GM21528 (cell line): ENCODE measurements around the gene GSK3A.
A peak's percentile ranks its signal among the peaks of the same experiment; 100 is the strongest.

ENCODE experiments used
- ATAC-seq: cut with Tn5 transposase; IDR thresholded peaks from one replicate; pipeline ENCODE4 v1.9.1; 2021; ENCODE audit warnings: mild to moderate bottlenecking, moderate library complexity; ENCODE audit not compliant: unreplicated experiment, low FRiP score

GSK3A gene

DNA sequence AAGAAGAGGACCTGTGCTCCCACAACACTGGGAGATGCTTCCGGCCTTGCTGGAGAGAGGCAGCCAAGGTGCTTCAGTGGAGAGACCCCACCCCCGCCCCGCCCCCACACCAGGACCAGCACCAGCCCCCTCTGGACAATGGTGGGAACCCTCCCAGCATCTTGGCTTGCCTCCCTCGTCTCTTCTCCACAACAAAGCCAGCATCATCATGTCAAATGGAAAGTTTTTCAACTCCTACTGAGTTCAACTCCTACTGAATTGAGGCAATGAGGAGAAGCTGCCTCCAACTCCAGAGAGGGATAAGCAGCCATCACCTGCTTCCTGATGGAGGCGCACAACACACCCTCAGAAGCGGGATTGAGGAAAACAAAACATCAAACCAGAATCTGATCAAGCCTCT, 37.7 kb downstream of the GSK3A start:
- ATAC-seq, result no peak

- no peak for ATAC-seq
These were observed 38.7 kb downstream of the GSK3A start for GRCh38 chr19:42203700-42204099.

DNA sequence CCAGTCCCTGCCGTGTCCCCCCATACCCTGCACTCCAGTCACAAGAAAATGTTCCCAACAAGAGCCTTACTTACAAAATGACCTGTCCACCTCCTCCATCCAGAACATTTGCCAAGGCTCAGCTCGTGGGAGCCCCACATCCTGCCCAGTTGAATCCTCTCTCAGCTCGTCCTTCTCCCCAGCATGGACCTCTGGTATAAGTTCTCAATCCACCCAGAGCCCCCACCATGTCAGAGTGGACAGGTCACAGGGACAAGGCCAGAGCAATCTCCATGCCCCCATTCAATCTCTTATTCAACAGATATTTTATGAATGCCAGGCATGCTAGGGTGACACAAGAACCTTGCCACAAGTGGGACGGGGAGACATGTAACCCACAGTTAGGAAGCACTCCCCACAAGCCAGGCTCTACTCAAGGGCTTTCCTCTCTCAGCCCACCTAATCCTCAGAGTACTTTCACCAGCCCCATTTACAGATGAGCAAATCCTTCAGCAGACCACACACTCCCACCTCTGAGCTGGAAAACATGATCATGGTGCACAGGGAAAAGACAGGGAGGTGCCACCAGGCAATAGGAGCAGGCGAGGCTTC, 40.0 kb downstream of the GSK3A start:
- no peak for ATAC-seq

DNA sequence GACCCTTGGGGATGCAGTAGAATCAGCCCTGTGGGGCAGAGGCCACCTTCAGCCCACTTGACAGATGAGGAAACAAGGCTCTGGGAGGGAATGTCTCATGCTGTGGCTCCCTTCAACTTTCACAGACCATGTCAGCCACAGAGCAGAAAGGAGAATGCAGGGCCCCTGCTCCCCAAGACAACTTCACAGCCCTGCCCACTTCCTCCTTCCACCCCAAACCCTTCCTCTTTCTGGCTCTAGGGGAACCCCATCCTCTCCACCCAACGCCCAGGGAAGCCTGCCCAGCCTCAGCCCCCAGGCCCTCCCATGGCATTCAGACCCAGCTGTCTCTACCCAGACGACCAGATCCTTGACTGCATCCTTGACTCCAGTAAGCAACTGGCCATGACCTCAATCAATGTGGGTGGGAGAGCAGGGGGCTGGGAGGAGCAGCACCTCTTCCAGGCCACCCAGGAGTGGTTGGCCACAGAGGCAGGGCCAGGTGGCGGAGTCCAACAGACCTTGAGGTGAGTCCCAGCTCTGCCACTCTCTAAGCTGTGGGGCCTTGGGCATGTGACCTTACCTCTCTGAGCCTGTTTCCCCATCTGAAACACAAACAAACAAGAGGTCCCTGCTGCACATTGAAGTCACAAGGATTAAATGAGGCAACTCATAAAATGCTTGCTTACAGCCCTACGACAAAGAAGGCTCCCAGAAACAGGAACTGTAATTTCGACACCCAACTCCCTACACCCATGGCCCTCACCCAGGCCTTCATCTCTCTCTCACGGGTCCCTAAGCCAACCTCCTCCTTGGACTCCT, 40.7 kb downstream of the GSK3A start:
- no peak for ATAC-seq

GRCh38 chr19:42200116-42200715, 42.2 kb downstream of the GSK3A start:
- no peak for ATAC-seq

GRCh38 chr19:42199440-42200115, 42.8 kb downstream of the GSK3A start:
- peak; percentile 45 for ATAC-seq

DNA sequence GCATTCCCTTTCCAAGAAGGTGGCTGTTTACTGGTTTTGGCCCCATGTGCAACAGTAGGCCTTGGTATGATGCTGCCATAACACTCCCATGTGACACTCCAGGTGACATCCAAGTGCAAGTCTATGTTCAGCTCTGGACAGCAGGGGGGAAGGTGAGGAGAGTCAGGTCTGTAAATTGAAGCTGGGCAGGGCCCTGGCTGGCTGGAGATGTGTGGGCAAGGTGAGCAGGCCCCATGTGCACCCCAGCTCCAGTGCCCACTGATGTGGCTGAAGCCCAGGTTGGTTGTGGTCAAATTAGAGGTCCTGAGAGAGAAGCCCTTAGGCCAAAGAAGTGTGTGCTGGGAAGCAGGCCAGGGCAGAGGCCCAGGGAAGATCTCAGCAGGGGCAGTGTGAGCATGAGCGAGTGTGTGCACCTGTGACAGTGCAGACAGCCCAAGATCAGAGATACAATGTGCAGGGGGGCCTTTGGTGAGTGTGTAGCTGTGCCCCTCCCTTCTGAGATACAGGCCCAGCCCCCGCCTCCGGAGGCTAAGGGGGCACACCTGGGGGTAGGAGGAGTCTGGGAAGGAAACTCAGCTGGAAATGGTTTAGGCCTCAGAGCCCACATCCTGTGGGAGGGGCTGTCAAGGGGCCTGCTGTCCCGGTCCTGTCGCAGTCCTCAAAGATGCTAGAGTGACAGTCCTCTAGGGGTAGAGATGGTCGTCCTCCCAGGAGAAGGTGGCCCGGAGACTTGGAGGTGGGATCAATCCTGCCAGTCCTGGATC, 43.5 kb downstream of the GSK3A start:
- peak; percentile 37 for ATAC-seq

- ATAC-seq, result no peak
These were observed 45.0 kb downstream of the GSK3A start for GRCh38 chr19:42197375-42197817.

- ATAC-seq, result no peak
These were observed 46.1 kb downstream of the GSK3A start for GRCh38 chr19:42196011-42197001.

DNA sequence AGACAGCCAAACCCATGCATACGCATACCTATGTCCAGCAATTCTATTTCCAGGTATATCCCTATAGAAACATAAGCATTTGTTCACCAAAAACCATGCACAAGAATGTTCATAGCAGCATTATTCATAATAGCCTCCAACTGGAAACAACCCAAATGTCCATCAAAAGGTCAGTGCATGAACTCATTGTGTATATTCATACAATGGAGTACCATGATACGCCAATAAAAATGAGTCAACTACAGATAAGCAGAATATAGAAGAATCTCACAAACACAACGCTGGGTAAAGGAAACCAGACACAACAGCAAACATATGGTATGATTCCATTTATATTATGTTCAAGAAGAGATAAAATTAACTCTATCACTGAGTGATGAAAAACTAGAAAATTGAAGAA, 48.7 kb downstream of the GSK3A start:
- no peak for ATAC-seq

- ATAC-seq, result no peak
These were observed 49.1 kb downstream of the GSK3A start for GRCh38 chr19:42193294-42193693.

GRCh38 chr19:42191855-42192254, 50.5 kb downstream of the GSK3A start:
- ATAC-seq, result no peak

GRCh38 chr19:42191330-42191729, 51.1 kb downstream of the GSK3A start:
- no peak for ATAC-seq

GRCh38 chr19:42189133-42189532, 53.3 kb downstream of the GSK3A start:
- ATAC-seq, result no peak

- no peak for ATAC-seq
These were observed 53.7 kb downstream of the GSK3A start for GRCh38 chr19:42188665-42189064.

DNA sequence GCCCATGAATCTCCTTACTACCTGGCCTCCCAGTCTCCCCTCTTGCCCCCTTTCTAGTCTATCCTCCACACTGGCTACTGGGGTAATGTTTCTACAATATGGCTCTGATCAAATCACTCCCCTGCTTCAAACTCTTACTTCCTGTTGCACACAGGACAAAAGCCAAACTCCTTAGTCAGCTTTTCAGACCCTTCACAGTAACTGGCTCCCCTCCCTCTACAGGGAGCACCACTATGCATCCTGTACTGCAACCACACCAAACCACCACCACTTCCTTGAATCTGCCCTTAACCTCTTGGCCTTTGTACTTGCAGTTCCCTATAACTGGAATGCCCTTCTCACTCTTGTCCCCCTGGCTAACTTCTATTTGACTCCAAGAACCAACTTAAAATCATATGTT, 57.1 kb downstream of the GSK3A start:
- ATAC-seq, result no peak

DNA sequence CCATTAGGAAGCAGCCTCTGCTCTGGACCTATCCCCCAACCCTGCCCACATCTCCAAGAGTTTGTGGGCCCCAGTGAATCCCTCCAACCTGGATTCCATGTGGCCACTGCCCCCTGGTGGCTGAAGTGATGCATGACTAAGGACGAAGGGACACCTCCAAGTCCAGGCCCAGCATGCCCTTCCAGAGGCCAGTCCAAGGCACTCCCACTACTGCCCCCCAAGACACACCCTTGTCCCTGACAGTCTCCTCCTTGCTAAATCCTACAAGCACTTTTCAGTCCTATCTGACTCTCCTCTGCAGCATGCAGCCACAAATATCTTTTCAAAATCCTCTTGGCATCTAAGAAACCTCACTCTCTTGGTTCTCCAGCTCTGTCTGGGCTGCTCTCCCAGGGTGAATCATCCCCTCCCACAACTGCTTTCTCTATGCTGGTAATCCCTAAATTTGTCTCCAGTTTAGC, 58.0 kb downstream of the GSK3A start:
- ATAC-seq, result no peak
